Panc1 (cell line): ENCODE measurements around the gene TMC4. TPM values are rescaled to one million over a fixed set of nuclear protein-coding genes. Genes with fewer than 3 reads are reported as not detected.
A peak's percentile ranks its signal among the peaks of the same experiment; 100 is the strongest.

Experiments
- ATAC-seq: fragments of 200-7000 bp; cut with Tn5 transposase; 2 replicates; pipeline ENCODE4 v1.9.1; 2020; ENCODE audit warnings: mild to moderate bottlenecking, moderate library complexity
- BruUV-seq: library from RNA; stranded (reverse); fragments of 400-500 nt; replicated peaks from 2 replicates; lab custom pipeline; 2021; lab: Mats Ljungman, UMichigan
- CTCF ChIA-PET: fragments of 300-600 bp; sonication (Branson Sonifier 250); formaldehyde crosslinking; loops from one replicate; lab custom pipeline; 2022; ENCODE audit warnings: antibody characterized with exemption; lab: Charles Lee
- POLR2A ChIA-PET: fragments of 300-600 bp; sonication (Branson Sonifier 250); formaldehyde crosslinking; loops from one replicate; lab custom pipeline; 2022; ENCODE audit warnings: antibody characterized with exemption; lab: Charles Lee
- DNase-seq: peaks from one replicate; pipeline ENCODE4 v3.0.0-alpha.2; 2010; ENCODE audit warnings: low read depth, low spot score
- H3K27ac ChIP-seq: 2 replicates; pipeline ENCODE4 v1.5.1; 2011; ENCODE audit warnings: mild to moderate bottlenecking, low read length, inconsistent platforms
- H3K27me3 ChIP-seq: fragments of 200-500 bp; sonication (Bioruptor generic); 2 replicates; pipeline ENCODE4 v1.6.0; 2014; ENCODE audit warnings: low read length, inconsistent platforms; ENCODE audit not compliant: control insufficient read depth, insufficient read depth
- H3K36me3 ChIP-seq: fragments of 200-500 bp; sonication (Bioruptor generic); 2 replicates; pipeline ENCODE4 v1.5.1; 2014; ENCODE audit warnings: inconsistent platforms, mild to moderate bottlenecking, low read length, moderate library complexity; ENCODE audit not compliant: control insufficient read depth, insufficient read depth
- H3K4me1 ChIP-seq: 2 replicates; pipeline ENCODE4 v1.5.1; 2011; ENCODE audit warnings: inconsistent platforms, mild to moderate bottlenecking, low read length, moderate library complexity; ENCODE audit not compliant: control insufficient read depth, insufficient read depth
- H3K4me3 ChIP-seq, 2 experiments: 2 replicates each; pipeline ENCODE4 v1.5.1; 2011 to 2012; ENCODE audit warnings: low read depth in 2 of 2, low read length in 2 of 2, mild to moderate bottlenecking in 2 of 2, inconsistent platforms in 1 of 2, moderate library complexity in 1 of 2
- H3K9me3 ChIP-seq: fragments of 200-500 bp; sonication (Bioruptor generic); 2 replicates; pipeline ENCODE4 v1.5.1; 2014; ENCODE audit warnings: low read depth, mild to moderate bottlenecking, inconsistent platforms, low read length, moderate library complexity; ENCODE audit not compliant: control insufficient read depth, insufficient read depth
- POLR2AphosphoS5 ChIP-seq: IDR thresholded peaks from 2 replicates; pipeline ENCODE4 v1.6.1; 2012; ENCODE audit warnings: mild to moderate bottlenecking, low read depth, low read length, moderate library complexity
- SIN3A ChIP-seq: IDR thresholded peaks from 2 replicates; pipeline ENCODE4 v1.6.1; 2012; ENCODE audit warnings: low read depth, mild to moderate bottlenecking, low read length, moderate library complexity, borderline replicate concordance; ENCODE audit not compliant: insufficient read depth
- TCF7L2 ChIP-seq: IDR thresholded peaks from 2 replicates; pipeline ENCODE4 v1.6.1; 2011; ENCODE audit warnings: mild to moderate bottlenecking, low read depth, low read length, inconsistent platforms
- in situ Hi-C: cut with HindIII; loops from 2 replicates; pipeline ENCODE4 v1.10.0; 2016; ENCODE audit warnings: low sequenced_read_pairs, low pct_unique_long_range_greater_than_20kb
- intact Hi-C: fragments of 100-400 bp; cut with micrococcal nuclease; formaldehyde crosslinking; loops from one replicate; pipeline ENCODE4 v1.10.0; 2022; ENCODE audit not compliant: unreplicated experiment
- total RNA-seq: library from RNA; stranded (reverse); gene quantifications from one replicate; pipeline ENCODE4 v1.2.1, GENCODE V29; 2021; ENCODE audit not compliant: unreplicated experiment
- TF ChIP-seq, protein P1 (sequence below): fragments of 450-650 bp; IDR thresholded peaks from 2 replicates; pipeline ENCODE4 v1.5.1; 2017; ENCODE audit warnings: mild to moderate bottlenecking
- TF ChIP-seq, protein P2 (sequence below), 2 experiments: IDR thresholded peaks; 2 replicates each; pipeline ENCODE4 v1.6.1; 2011 to 2012; ENCODE audit warnings: low read depth in 2 of 2, control low read depth in 1 of 2, low read length in 1 of 2, mild to moderate bottlenecking in 1 of 2, moderate library complexity in 1 of 2; ENCODE audit not compliant: insufficient read depth in 1 of 2

The TMC4 gene
- total RNA-seq, 1 experiment from 2014 or later, result 5.1 TPM

DNA sequence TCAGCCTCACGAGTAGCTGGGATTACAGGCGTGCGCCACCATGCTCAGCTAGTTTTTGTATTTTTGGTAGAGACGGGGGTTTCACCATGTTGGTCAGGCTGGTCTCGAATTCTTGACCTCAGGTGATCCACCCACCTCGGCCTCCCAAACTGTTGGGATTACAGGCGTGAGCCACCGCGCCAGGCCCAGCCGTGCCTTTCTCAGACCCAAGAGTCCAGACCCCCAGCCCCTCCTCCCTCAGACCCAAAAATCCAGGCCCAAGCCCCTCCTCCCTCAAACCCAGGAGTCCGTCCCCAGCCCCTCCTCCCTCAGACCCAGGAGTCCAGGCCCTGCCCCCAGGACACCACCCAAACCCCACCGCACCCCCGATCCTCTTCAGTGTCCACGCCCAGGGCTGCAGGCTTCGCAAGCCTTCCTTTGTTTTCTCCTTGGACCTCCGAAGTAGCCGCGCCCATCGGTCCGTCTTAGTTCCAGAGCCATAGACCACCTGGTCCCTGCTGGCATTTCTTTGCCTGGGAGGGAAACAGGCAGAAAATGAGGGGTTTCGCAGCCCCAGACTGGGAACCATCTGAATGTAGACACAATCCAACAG is 3.7 kb downstream of the TMC4 start:
- peaks cover 9% of the 10 kb centered on the region for H3K4me1 ChIP-seq
- intact Hi-C loops (no loop called here), in situ Hi-C loops (no loop called here)
- H3K9me3 ChIP-seq, result no peaks in the 10 kb centered on the region
- H3K36me3 ChIP-seq, result no peaks in the 10 kb centered on the region
- H3K27ac ChIP-seq, result no peak overlapping the region
- POLR2A ChIA-PET, result interaction anchor here (1.0 kb wide), 1 partner anchor 27 kb away, joined by 3 read pairs; no protein-coding TSS in a partner anchor
- CTCF ChIA-PET, result interaction anchor here (0.6 to 1.3 kb wide), 3 partner anchors 20 to 253 kb away, joined by 3 to 8 read pairs (median 4); partner anchors contain the start of gene MBOAT7
- BruUV-seq, result no TSS peak
- no peak for DNase-seq
- H3K4me3 ChIP-seq, result no peak overlapping the region
- TF ChIP-seq, protein P1, sequence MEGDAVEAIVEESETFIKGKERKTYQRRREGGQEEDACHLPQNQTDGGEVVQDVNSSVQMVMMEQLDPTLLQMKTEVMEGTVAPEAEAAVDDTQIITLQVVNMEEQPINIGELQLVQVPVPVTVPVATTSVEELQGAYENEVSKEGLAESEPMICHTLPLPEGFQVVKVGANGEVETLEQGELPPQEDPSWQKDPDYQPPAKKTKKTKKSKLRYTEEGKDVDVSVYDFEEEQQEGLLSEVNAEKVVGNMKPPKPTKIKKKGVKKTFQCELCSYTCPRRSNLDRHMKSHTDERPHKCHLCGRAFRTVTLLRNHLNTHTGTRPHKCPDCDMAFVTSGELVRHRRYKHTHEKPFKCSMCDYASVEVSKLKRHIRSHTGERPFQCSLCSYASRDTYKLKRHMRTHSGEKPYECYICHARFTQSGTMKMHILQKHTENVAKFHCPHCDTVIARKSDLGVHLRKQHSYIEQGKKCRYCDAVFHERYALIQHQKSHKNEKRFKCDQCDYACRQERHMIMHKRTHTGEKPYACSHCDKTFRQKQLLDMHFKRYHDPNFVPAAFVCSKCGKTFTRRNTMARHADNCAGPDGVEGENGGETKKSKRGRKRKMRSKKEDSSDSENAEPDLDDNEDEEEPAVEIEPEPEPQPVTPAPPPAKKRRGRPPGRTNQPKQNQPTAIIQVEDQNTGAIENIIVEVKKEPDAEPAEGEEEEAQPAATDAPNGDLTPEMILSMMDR, result no peak
- TF ChIP-seq, protein P2, sequence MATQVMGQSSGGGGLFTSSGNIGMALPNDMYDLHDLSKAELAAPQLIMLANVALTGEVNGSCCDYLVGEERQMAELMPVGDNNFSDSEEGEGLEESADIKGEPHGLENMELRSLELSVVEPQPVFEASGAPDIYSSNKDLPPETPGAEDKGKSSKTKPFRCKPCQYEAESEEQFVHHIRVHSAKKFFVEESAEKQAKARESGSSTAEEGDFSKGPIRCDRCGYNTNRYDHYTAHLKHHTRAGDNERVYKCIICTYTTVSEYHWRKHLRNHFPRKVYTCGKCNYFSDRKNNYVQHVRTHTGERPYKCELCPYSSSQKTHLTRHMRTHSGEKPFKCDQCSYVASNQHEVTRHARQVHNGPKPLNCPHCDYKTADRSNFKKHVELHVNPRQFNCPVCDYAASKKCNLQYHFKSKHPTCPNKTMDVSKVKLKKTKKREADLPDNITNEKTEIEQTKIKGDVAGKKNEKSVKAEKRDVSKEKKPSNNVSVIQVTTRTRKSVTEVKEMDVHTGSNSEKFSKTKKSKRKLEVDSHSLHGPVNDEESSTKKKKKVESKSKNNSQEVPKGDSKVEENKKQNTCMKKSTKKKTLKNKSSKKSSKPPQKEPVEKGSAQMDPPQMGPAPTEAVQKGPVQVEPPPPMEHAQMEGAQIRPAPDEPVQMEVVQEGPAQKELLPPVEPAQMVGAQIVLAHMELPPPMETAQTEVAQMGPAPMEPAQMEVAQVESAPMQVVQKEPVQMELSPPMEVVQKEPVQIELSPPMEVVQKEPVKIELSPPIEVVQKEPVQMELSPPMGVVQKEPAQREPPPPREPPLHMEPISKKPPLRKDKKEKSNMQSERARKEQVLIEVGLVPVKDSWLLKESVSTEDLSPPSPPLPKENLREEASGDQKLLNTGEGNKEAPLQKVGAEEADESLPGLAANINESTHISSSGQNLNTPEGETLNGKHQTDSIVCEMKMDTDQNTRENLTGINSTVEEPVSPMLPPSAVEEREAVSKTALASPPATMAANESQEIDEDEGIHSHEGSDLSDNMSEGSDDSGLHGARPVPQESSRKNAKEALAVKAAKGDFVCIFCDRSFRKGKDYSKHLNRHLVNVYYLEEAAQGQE (IDR thresholded peaks at IDR 0.05; ENCODE audit: insufficient read depth in 1 of 2, low read depth in 2 of 2, low read length in 1 of 2), result no peak
- TF ChIP-seq SIN3A (no peak), POLR2AphosphoS5 (no peak), TCF7L2 (no peak)
- no peak for ATAC-seq
- no peaks in the 10 kb centered on the region for H3K27me3 ChIP-seq

DNA sequence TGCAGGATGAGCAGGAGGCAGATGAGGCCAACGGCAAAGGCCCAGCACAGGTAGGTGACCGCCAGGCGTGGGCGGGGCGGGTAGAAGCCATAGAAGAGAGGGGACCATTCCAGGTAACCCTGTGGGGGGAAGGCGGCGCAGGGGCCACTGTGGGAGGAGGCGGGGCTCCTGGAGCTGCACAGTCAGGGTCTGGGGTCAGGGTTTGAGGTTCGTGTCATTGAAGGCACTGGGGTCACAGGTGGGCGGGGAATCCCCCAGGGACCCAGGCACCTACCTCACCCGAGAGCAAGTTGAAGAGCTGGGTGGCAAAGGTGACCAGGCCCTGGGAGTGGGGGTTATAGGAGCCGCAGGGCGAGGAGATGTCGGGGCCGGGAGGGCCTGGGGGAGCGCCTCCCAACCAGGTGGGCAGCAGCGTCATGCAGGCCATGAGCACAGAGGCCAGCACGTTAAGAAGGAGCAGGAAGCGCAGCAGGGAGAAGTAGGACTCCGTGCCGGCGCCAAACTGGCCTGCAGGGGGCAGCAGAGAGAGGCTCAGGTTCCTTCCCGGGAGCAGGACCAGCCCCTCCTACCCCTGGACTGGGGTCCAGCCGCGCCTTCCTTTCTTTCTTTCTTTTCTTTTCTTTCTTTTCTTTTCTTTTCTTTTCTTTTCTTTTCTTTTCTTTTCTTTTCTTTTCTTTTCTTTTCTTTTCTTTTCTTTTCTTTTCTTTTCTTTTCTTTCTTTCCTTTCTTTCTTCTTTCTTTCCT is 4.6 kb downstream of the TMC4 start:
- TF ChIP-seq, protein P1, result peak; percentile 93
- TF ChIP-seq TCF7L2, result no peak
- no peak for TF ChIP-seq SIN3A
- TF ChIP-seq POLR2AphosphoS5, result no peak
- TF ChIP-seq, protein P2 (IDR thresholded peaks at IDR 0.05; ENCODE audit: insufficient read depth in 1 of 2, low read depth in 2 of 2, low read length in 1 of 2), result no peak
- intact Hi-C loops (no loop called here), in situ Hi-C loops (no loop called here)
- BruUV-seq, result no TSS peak
- ChIA-PET POLR2A (interaction anchor here (1.0 kb wide), 1 partner anchor 28 kb away, joined by 3 read pairs; no protein-coding TSS in a partner anchor), CTCF (interaction anchor here (0.5 to 1.3 kb wide), 6 partner anchors 9 to 360 kb away, joined by 3 to 8 read pairs (median 4); partner anchors contain the start of gene MBOAT7)
- Histone ChIP-seq H3K36me3 (no peaks in the 10 kb centered on the region), H3K27ac (no peak overlapping the region), H3K4me3 (no peak overlapping the region), H3K9me3 (no peaks in the 10 kb centered on the region), H3K27me3 (no peaks in the 10 kb centered on the region), H3K4me1 (peaks cover 8% of the 10 kb centered on the region)
- ATAC-seq (peak; percentile 85), DNase-seq (peak; percentile 65)
